ENCODE results near the gene CASZ1. TPM values are rescaled to one million over a fixed set of nuclear protein-coding genes. Genes with fewer than 3 reads are reported as not detected.

The CASZ1 gene
- polyA plus RNA-seq, 3 donors, result 0.30 to 3.7 (median 0.50) TPM

DNA sequence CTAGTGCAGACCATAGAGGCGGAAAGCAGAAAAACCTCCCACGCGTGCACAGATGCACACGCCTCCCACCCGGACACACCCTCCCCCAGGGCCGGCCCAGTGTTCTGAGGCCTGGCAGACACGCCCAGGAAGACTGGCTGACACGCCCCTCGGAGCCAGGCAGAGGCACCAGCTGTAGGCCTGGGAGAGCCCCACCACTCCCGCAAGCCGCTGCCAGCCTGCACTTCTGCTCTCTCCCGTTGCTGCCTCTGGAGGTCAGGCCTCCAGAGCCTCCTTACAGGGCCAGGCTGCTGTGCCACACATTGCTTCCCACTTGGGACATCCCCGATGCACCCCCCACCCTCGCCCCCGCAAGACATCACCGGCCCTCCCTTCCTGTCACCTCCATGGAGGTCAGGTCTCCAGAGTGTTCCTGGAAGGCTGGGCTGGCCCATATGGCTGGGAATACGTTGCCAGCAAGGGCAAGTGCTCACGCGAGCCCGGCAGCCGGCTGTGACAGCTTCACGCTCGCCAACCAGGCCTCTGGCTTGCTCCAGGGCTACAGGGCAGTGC lies 40.4 kb downstream of the CASZ1 start:
- H3K4me3 Mint-ChIP-seq, result no peak overlapping the region
- peaks cover 6% of the 10 kb centered on the region for H3K4me1 Mint-ChIP-seq
- no peak for DNase-seq
- H3K9me3 ChIP-seq (replicated peaks in 1 of 2; ENCODE audit: control insufficient read depth in 1 of 2, insufficient read depth in 1 of 2, low read length in 2 of 2), result no peaks in the 10 kb centered on the region
- H3K27me3 ChIP-seq (ENCODE audit: control insufficient read depth in 2 of 2, insufficient read depth in 2 of 2, low read length in 2 of 2), result no peaks in the 10 kb centered on the region
- 37% methylated on average over 20 of the region's 23 CpGs for WGBS (ENCODE audit: insufficient coverage)
- intact Hi-C loops (cut with micrococcal nuclease), result loop anchor here in 1 of 2 donors (10.0 kb wide), 1 partner anchor 59 kb away; no protein-coding TSS in a partner anchor
- H3K27ac ChIP-seq (ENCODE audit: low read depth in 1 of 2, low read length in 2 of 2), result no peak overlapping the region
- no peaks in the 10 kb centered on the region for H3K79me2 ChIP-seq (ENCODE audit: insufficient read depth, low read length)
- H3K27ac Mint-ChIP-seq, result no peak overlapping the region
- H3K9ac ChIP-seq (ENCODE audit: insufficient read depth, low read length, poor library complexity, severe bottlenecking), result no peak overlapping the region
- H3K4me2 ChIP-seq (replicated peaks; ENCODE audit: extremely low read depth, low read length, poor library complexity, severe bottlenecking), result no peak overlapping the region
- H3K4me3 ChIP-seq (replicated peaks in 1 of 3; ENCODE audit: low read depth in 2 of 3, low read length in 3 of 3), result no peak overlapping the region
- H3K4me1 ChIP-seq (ENCODE audit: control insufficient read depth in 1 of 2, insufficient read depth in 2 of 2, low read length in 2 of 2), result no peaks in the 10 kb centered on the region
- no peaks in the 10 kb centered on the region for H4K20me1 ChIP-seq (ENCODE audit: insufficient read depth, low read length)
- H3K36me3 ChIP-seq (replicated peaks in 1 of 2; ENCODE audit: control insufficient read depth in 1 of 2, insufficient read depth in 2 of 2, low read length in 2 of 2), result no peaks in the 10 kb centered on the region
- TF ChIP-seq, protein P1, sequence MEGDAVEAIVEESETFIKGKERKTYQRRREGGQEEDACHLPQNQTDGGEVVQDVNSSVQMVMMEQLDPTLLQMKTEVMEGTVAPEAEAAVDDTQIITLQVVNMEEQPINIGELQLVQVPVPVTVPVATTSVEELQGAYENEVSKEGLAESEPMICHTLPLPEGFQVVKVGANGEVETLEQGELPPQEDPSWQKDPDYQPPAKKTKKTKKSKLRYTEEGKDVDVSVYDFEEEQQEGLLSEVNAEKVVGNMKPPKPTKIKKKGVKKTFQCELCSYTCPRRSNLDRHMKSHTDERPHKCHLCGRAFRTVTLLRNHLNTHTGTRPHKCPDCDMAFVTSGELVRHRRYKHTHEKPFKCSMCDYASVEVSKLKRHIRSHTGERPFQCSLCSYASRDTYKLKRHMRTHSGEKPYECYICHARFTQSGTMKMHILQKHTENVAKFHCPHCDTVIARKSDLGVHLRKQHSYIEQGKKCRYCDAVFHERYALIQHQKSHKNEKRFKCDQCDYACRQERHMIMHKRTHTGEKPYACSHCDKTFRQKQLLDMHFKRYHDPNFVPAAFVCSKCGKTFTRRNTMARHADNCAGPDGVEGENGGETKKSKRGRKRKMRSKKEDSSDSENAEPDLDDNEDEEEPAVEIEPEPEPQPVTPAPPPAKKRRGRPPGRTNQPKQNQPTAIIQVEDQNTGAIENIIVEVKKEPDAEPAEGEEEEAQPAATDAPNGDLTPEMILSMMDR (IDR thresholded peaks at IDR 0.05), result no peak
- H3K27me3 Mint-ChIP-seq (ENCODE audit: low read depth in 3 of 3), result peaks cover 4 to 18% (median 8%) of the 10 kb centered on the region in 3 donors
- peaks cover 0 to 3% (median 0%) of the 10 kb centered on the region in 7 donors for H3K9me3 Mint-ChIP-seq
- H2AFZ ChIP-seq (ENCODE audit: insufficient read depth, low read depth, low read length, poor library complexity, severe bottlenecking), result no peak overlapping the region
- H3K36me3 Mint-ChIP-seq, result no peaks in the 10 kb centered on the region

DNA sequence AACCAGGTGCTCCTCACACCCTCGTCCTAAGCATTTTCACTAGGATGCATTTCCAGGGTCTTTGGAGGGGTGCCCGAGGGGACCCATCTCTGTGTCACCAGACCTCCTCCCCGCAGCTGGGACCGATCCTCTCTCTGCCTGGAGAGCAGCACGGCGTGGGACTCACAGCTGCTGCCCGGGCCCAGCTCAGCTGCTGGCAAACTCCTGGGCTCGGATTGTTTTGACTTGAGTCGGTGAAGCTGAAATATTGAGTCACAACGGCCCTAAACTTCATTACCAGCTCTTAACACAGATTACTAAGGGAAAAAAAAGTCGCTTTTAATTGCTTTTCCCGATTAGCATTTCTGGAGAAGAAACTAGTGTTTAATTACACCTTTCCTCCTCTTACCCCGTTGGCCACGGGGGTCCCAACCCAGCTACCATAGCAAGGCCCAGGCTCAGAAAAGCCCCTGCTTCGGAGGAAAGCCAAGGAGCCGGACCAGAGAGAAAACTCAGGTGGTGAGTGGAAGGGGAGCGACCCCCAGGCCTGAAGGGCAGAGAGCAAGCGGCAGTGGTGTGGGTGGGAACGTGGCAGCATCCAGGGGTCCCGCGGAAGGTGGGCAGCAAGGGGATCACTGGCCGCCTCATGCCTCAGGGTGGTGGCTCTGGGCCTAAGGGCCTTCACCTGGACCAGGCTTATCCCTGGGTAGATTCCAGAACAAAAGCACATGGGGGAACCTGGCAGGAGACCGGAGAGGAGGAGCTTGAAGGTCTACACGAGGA lies 41.7 kb downstream of the CASZ1 start:
- no peaks in the 10 kb centered on the region for H3K36me3 ChIP-seq (replicated peaks in 1 of 2; ENCODE audit: control insufficient read depth in 1 of 2, insufficient read depth in 2 of 2, low read length in 2 of 2)
- Mint-ChIP-seq H3K27ac (no peak overlapping the region), H3K4me3 (no peak overlapping the region), H3K9me3 (peaks cover 0 to 3% (median 0%) of the 10 kb centered on the region in 7 donors), H3K4me1 (peaks cover 6% of the 10 kb centered on the region), H3K36me3 (no peaks in the 10 kb centered on the region), H3K27me3 (ENCODE audit: low read depth in 3 of 3) (peaks cover 4 to 13% (median 8%) of the 10 kb centered on the region in 3 donors)
- no peak overlapping the region for H2AFZ ChIP-seq (ENCODE audit: insufficient read depth, low read depth, low read length, poor library complexity, severe bottlenecking)
- DNase-seq, result no peak
- no peak overlapping the region for H3K27ac ChIP-seq (ENCODE audit: low read depth in 1 of 2, low read length in 2 of 2)
- H3K4me1 ChIP-seq (ENCODE audit: control insufficient read depth in 1 of 2, insufficient read depth in 2 of 2, low read length in 2 of 2), result no peaks in the 10 kb centered on the region
- no peak overlapping the region for H3K9ac ChIP-seq (ENCODE audit: insufficient read depth, low read length, poor library complexity, severe bottlenecking)
- no peak overlapping the region for H3K4me3 ChIP-seq (replicated peaks in 1 of 3; ENCODE audit: low read depth in 2 of 3, low read length in 3 of 3)
- H3K27me3 ChIP-seq (ENCODE audit: control insufficient read depth in 2 of 2, insufficient read depth in 2 of 2, low read length in 2 of 2), result no peaks in the 10 kb centered on the region
- intact Hi-C loops (cut with micrococcal nuclease), result loop anchor here in 1 of 2 donors (10.0 kb wide), 1 partner anchor 60 kb away; no protein-coding TSS in a partner anchor
- no peak overlapping the region for H3K4me2 ChIP-seq (replicated peaks; ENCODE audit: extremely low read depth, low read length, poor library complexity, severe bottlenecking)
- H3K9me3 ChIP-seq (replicated peaks in 1 of 2; ENCODE audit: control insufficient read depth in 1 of 2, insufficient read depth in 1 of 2, low read length in 2 of 2), result no peaks in the 10 kb centered on the region
- TF ChIP-seq, protein P1 (IDR thresholded peaks at IDR 0.05), result no peak
- H3K79me2 ChIP-seq (ENCODE audit: insufficient read depth, low read length), result no peaks in the 10 kb centered on the region
- WGBS (ENCODE audit: insufficient coverage), result 89% methylated on average over 19 of the region's 24 CpGs
- no peaks in the 10 kb centered on the region for H4K20me1 ChIP-seq (ENCODE audit: insufficient read depth, low read length)

Measured in CD14-positive monocyte (primary cell).